Pancreas (tissue), 10 donors: ENCODE results near the gene LRRN4. TPM values are rescaled to one million over a fixed set of nuclear protein-coding genes. Genes with fewer than 3 reads are reported as not detected.

ENCODE experiments used
- ATAC-seq, 4 donors: fragments of 200-7000 bp; cut with Tn5 transposase; one replicate each; pipeline versions ENCODE4 v1.8.0 to v1.9.1; 2020; ENCODE audit warnings: mild to moderate bottlenecking in 4 of 4, moderate library complexity in 4 of 4
- DNase-seq, 6 donors: peaks; one replicate each; pipeline ENCODE4 v3.0.0-alpha.2; 2020
- FAIRE-seq: peaks from 2 replicates; lab custom pipeline; 2012; peaks lifted over from hg19 to GRCh38; lab: Jason Lieb, UNC
- H3K27ac ChIP-seq, 4 donors: fragments of 200-600 bp; sonication (generic); 1 replicate in 3 of 4; 2 replicates in 1 of 4; pipeline versions ENCODE4 v1.5.0 to v1.8.0; 2020
- H3K27me3 ChIP-seq, 4 donors: fragments of 200-600 bp; one replicate each; pipeline ENCODE4 v1.8.0; 2021
- H3K36me3 ChIP-seq, 3 donors: fragments of 200-600 bp; sonication (generic) in 1 of 3; one replicate each; pipeline versions ENCODE4 v1.5.0 to v1.8.0; 2020 to 2021
- H3K4me1 ChIP-seq, 3 donors: fragments of 200-600 bp; one replicate each; pipeline ENCODE4 v1.8.0; 2021
- H3K4me3 ChIP-seq, 4 donors: fragments of 200-600 bp; sonication (generic) in 2 of 4; one replicate each; pipeline versions ENCODE4 v1.5.0 to v1.8.0; 2020 to 2021
- H3K9me3 ChIP-seq, 4 donors: fragments of 200-600 bp; one replicate each; pipeline ENCODE4 v1.8.0; 2021
- CTCF ChIP-seq, 4 donors: fragments of 200-600 bp; sonication (generic) in 3 of 4; IDR thresholded peaks; one replicate each; pipeline versions ENCODE4 v1.5.0 to v1.8.0; 2021; ENCODE audit warnings: antibody characterized with exemption in 4 of 4
- WGBS, 2 donors: extraction: QIAGEN DNeasy Blood & Tissue Kit; methylation state at CpG; one replicate each; pipeline ENCODE4 v1.1.7; 2013; 5-methylcytosine and 5-hydroxymethylcytosine counted together
- intact Hi-C, 3 donors: fragments of 100-400 bp; cut with DNase I; formaldehyde crosslinking; loops; one replicate each; pipeline versions ENCODE4 v1.11.1 to v1.14.2; 2022
- polyA plus RNA-seq, 2 donors: library from polyadenylated mRNA; stranded (reverse); fragments of 200-250 nt; gene quantifications; one replicate each; pipeline ENCODE4 v1.2.3, GENCODE V29; 2013
- total RNA-seq, 6 donors: library from RNA; stranded (reverse); fragmentation: NEBNext Ultra II Directional in 4 of 6; extraction: Animal tissue kit (Norgen Biotek cat#: 25700) in 4 of 6; gene quantifications; one replicate each; pipeline versions ENCODE4 v1.2.1 to v1.2.4, GENCODE V29; 2021 to 2023
- donor health status: healthy with polysubstance abuse.
- donor health status: DM: no; HTN: no; CAD: no; lungs with moderate emphysema.
- donor health status: DM: no; HTN: no; CAD: no.
- donor health status: control.
- donor health status: control.
- donor health status: Bipolar disorder and iron deficiency.
- donor health status: DM: yes; HTN: yes; CAD: no.
- donor health status: DM: no; HTN: no; CAD: no.
- donor health status: DM: no; HTN: no; CAD: no.
- donor health status: DM: yes; HTN: yes; CAD: no.

Gene LRRN4
- total and polyA plus RNA-seq, 8 donors, result 0.66 to 7.9 (median 2.7) TPM

DNA sequence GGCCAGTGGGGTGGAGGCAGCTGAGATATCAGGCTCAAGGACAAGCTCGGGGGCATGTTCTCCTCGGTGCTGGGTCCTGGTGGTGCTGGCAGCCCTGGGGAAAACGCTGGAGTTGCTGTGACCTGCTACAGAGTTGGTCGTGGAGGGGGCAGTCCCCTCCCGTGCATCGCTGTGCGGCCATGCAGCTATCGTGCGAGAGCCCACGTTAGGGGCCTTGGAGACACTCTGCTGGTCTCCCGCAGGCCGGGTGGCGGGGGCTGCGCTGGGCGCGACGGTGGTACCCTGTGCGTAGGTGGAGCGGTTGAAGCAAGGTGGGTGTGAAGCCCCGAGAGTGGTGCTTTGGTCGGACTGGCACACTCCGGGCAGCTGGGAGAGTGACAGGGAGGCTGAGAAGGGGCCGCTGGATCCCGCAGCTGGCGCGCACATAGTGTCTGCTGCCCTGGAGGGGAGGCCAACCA is 12.0 kb downstream of the LRRN4 start:
- 92 to 96% methylated on average over 26 of the region's 26 CpGs for WGBS, 2 donors
- Histone ChIP-seq H3K9me3 (no peaks in the 10 kb centered on the region), H3K27me3 (no peaks in the 10 kb centered on the region), H3K36me3 (peaks cover 0 to 31% (median 10%) of the 10 kb centered on the region in 3 donors), H3K4me3 (no peak overlapping the region), H3K4me1 (no peaks in the 10 kb centered on the region), H3K27ac (no peak overlapping the region)
- no peak for TF ChIP-seq CTCF (IDR thresholded peaks at IDR 0.05)
- ATAC-seq, result peak in 1 of 4 donors; percentile 18
- DNase-seq, result peak in 1 of 6 donors; percentile 56
- FAIRE-seq, result no peak
- intact Hi-C loops, result no loop called here

DNA sequence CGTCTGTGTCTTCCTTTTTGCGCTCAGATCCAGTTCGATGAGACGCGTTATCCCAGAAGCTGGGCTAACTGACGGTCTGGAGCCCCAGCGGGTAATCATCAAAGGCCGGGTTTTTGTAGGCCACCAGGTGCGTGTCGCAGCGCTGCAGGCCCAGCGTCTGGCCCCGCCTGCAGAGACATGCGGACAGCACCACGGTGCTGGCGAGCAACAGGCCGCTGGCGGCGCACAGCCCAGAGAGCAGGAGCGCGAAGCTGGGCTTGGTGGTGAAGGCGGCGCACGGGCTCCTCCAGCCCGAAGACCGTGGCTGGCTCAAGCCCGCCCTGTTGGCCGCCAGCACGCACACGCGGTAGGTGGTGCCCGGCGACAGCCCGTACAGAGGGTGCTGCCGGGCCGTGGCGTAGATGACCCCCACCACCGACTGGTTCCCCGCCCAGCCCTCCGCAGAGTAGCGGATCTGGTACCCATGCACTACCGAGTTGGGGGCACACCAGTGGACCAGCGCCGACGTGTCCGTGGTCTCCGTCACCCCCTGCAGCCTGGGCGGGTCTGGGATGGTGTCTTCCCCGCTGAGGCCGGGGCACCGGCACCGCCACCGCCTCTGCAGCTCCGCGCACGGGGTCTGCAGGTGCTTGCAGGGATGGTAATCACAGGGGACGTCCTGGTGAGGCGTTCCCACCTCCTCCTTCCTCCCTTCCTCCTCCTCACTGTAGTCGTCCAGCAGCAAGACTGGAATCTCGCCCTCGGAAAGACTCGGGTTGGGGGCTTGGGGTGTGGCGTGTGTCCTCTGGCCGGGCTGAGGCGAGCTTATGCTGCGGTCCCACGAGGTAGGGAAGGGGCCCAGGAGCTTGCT is 12.7 kb downstream of the LRRN4 start:
- H3K9me3 ChIP-seq, result no peaks in the 10 kb centered on the region
- ATAC-seq (peak in 2 of 4 donors; percentile 11 to 23), DNase-seq (peak in 1 of 6 donors; percentile 74), FAIRE-seq (no peak)
- intact Hi-C loops, result no loop called here
- H3K36me3 ChIP-seq, result peaks cover 0 to 37% (median 10%) of the 10 kb centered on the region in 3 donors
- TF ChIP-seq CTCF (IDR thresholded peaks at IDR 0.05), result no peak
- no peak overlapping the region for H3K4me3 ChIP-seq
- H3K27ac ChIP-seq, result no peak overlapping the region
- H3K4me1 ChIP-seq, result no peaks in the 10 kb centered on the region
- H3K27me3 ChIP-seq, result no peaks in the 10 kb centered on the region
- WGBS, 2 donors, result 91% methylated on average over 67 of the region's 67 CpGs

DNA sequence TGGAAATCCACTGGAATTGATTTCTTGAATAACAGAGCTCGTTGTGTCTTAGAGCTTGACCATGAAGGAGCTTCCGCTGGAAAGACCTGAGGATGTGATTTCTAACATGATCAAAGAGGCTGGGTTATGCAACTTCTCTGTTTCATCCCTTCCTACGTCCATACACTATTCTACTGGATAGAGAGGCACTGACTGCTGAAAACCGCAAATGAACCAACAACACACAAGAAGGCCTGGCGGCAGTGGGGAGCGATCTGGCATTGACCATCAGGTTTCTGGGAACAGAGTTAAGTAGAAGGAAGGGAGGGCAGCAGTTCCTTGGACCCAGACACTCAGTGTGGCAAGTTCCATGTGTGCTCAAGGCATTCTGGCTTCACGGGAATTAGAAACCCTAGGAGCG is 13.3 kb downstream of the LRRN4 start:
- DNase-seq, result peak in 1 of 6 donors; percentile 17
- FAIRE-seq, result no peak
- no peak for ATAC-seq
- TF ChIP-seq CTCF (IDR thresholded peaks at IDR 0.05), result no peak
- no peak overlapping the region for H3K4me3 ChIP-seq
- no peaks in the 10 kb centered on the region for H3K4me1 ChIP-seq
- no peak overlapping the region for H3K27ac ChIP-seq
- WGBS, 2 donors, result 94 to 95% methylated on average over 8 of the region's 8 CpGs
- intact Hi-C loops, result no loop called here
- H3K9me3 ChIP-seq, result no peaks in the 10 kb centered on the region
- H3K36me3 ChIP-seq, result peaks cover 0 to 41% (median 10%) of the 10 kb centered on the region in 3 donors
- H3K27me3 ChIP-seq, result no peaks in the 10 kb centered on the region

- H3K36me3 ChIP-seq, result peaks cover 0 to 41% (median 10%) of the 10 kb centered on the region in 3 donors
- intact Hi-C loops, result no loop called here
- no peaks in the 10 kb centered on the region for H3K9me3 ChIP-seq
- H3K27ac ChIP-seq, result no peak overlapping the region
- ATAC-seq, result no peak
- H3K27me3 ChIP-seq, result no peaks in the 10 kb centered on the region
- no peak overlapping the region for H3K4me3 ChIP-seq
- DNase-seq, result no peak
- no peak for FAIRE-seq
- H3K4me1 ChIP-seq, result peaks cover 0 to 3% (median 2%) of the 10 kb centered on the region in 3 donors
- TF ChIP-seq CTCF (IDR thresholded peaks at IDR 0.05), result no peak
- 91% methylated on average over 5 of the region's 5 CpGs for WGBS, 2 donors
Measured at GRCh38 chr20:6039766-6040165, 14.1 kb downstream of the LRRN4 start.

DNA sequence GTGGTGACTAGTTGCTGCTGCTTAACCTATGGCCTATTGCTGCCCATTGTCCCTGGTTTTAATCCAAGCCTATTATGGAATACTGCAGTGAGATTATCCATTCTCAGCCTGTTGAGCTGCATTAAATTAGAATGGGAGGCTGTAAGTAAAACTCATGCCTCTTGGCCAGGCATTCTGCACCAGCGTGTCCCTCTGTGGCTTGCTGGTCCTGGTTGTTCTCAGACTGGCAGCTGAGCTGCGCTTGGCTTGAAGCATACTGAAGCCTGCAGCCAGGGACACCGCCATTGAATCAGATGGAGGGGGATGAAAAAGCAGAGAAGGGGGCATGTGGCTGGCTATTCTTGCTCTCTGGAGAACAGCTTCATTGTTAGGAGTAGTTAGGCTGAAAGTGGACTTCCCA is 15.6 kb downstream of the LRRN4 start:
- H3K27ac ChIP-seq, result no peak overlapping the region
- no peaks in the 10 kb centered on the region for H3K9me3 ChIP-seq
- FAIRE-seq, result no peak
- H3K27me3 ChIP-seq, result no peaks in the 10 kb centered on the region
- DNase-seq, result no peak
- intact Hi-C loops, result no loop called here
- peaks cover 0 to 41% (median 10%) of the 10 kb centered on the region in 3 donors for H3K36me3 ChIP-seq
- no peak for ATAC-seq
- no peak for TF ChIP-seq CTCF (IDR thresholded peaks at IDR 0.05)
- 93 to 95% methylated on average over 3 of the region's 3 CpGs for WGBS, 2 donors
- H3K4me1 ChIP-seq, result peaks cover 0 to 9% (median 6%) of the 10 kb centered on the region in 3 donors
- no peak overlapping the region for H3K4me3 ChIP-seq
